HUES6 (cell line): ENCODE measurements around the gene MYL10.

ENCODE experiments used
- H3K27ac ChIP-seq: 2 replicates; pipeline ENCODE4 v1.7.0; 2013; ENCODE audit warnings: low read depth, mild to moderate bottlenecking, low read length, inconsistent platforms
- H3K27me3 ChIP-seq: 2 replicates; pipeline ENCODE4 v1.6.1; 2013; ENCODE audit warnings: low read length; ENCODE audit not compliant: control insufficient read depth, insufficient read depth
- H3K36me3 ChIP-seq: 2 replicates; pipeline ENCODE4 v1.6.1; 2013; ENCODE audit warnings: low read length; ENCODE audit not compliant: control insufficient read depth, insufficient read depth
- H3K4me1 ChIP-seq: 2 replicates; pipeline ENCODE4 v1.6.1; 2013; ENCODE audit warnings: low read length; ENCODE audit not compliant: control insufficient read depth, insufficient read depth
- H3K4me3 ChIP-seq: 2 replicates; pipeline ENCODE4 v1.5.1; 2013; ENCODE audit warnings: low read depth, low read length
- H3K9ac ChIP-seq: one replicate; pipeline ENCODE4 v1.6.1; 2013; ENCODE audit warnings: mild to moderate bottlenecking, low read length
- H3K9me3 ChIP-seq: 2 replicates; pipeline ENCODE4 v1.6.1; 2013; ENCODE audit warnings: low read depth, low read length; ENCODE audit not compliant: control insufficient read depth, insufficient read depth

MYL10 gene

GRCh38 chr7:101668726-101669125 lies 39.6 kb upstream of the MYL10 start:
- H3K27me3 ChIP-seq = no peaks in the 10 kb centered on the region
- H3K9me3 ChIP-seq = peaks cover 8% of the 10 kb centered on the region
- no peak overlapping the region for H3K4me3 ChIP-seq
- no peak overlapping the region for H3K27ac ChIP-seq
- H3K9ac ChIP-seq = no peak overlapping the region
- H3K4me1 ChIP-seq = peaks cover 16% of the 10 kb centered on the region
- H3K36me3 ChIP-seq = no peaks in the 10 kb centered on the region

GRCh38 chr7:101667920-101668319 lies 38.8 kb upstream of the MYL10 start:
- Histone ChIP-seq H3K9me3 (peaks cover 10% of the 10 kb centered on the region), H3K36me3 (no peaks in the 10 kb centered on the region), H3K9ac (no peak overlapping the region), H3K27ac (no peak overlapping the region), H3K4me1 (peaks cover 16% of the 10 kb centered on the region), H3K4me3 (no peak overlapping the region), H3K27me3 (no peaks in the 10 kb centered on the region)

- no peak overlapping the region for H3K27ac ChIP-seq
- no peak overlapping the region for H3K4me3 ChIP-seq
- peaks cover 13% of the 10 kb centered on the region for H3K9me3 ChIP-seq
- no peaks in the 10 kb centered on the region for H3K27me3 ChIP-seq
- no peaks in the 10 kb centered on the region for H3K36me3 ChIP-seq
- H3K9ac ChIP-seq = no peak overlapping the region
- H3K4me1 ChIP-seq = peaks cover 16% of the 10 kb centered on the region
Observed at GRCh38 chr7:101667399-101667798, 38.3 kb upstream of the MYL10 start.

- H3K4me1 ChIP-seq = peaks cover 16% of the 10 kb centered on the region
- H3K9ac ChIP-seq = no peak overlapping the region
- H3K27ac ChIP-seq = no peak overlapping the region
- H3K27me3 ChIP-seq = no peaks in the 10 kb centered on the region
- peaks cover 15% of the 10 kb centered on the region for H3K9me3 ChIP-seq
- H3K4me3 ChIP-seq = no peak overlapping the region
- no peaks in the 10 kb centered on the region for H3K36me3 ChIP-seq
Observed at GRCh38 chr7:101666741-101667140, 37.6 kb upstream of the MYL10 start.

GRCh38 chr7:101666293-101666692 lies 37.2 kb upstream of the MYL10 start:
- no peak overlapping the region for H3K27ac ChIP-seq
- H3K4me3 ChIP-seq = no peak overlapping the region
- no peaks in the 10 kb centered on the region for H3K27me3 ChIP-seq
- H3K36me3 ChIP-seq = no peaks in the 10 kb centered on the region
- H3K9me3 ChIP-seq = peaks cover 15% of the 10 kb centered on the region
- no peak overlapping the region for H3K9ac ChIP-seq
- peaks cover 16% of the 10 kb centered on the region for H3K4me1 ChIP-seq

GRCh38 chr7:101664893-101665471 lies 35.9 kb upstream of the MYL10 start:
- peaks cover 15% of the 10 kb centered on the region for H3K9me3 ChIP-seq
- no peaks in the 10 kb centered on the region for H3K27me3 ChIP-seq
- no peaks in the 10 kb centered on the region for H3K36me3 ChIP-seq
- peaks cover 20% of the 10 kb centered on the region for H3K4me1 ChIP-seq
- no peak overlapping the region for H3K4me3 ChIP-seq
- peak overlapping the region; percentile 51 for H3K27ac ChIP-seq
- peak overlapping the region; percentile 23 for H3K9ac ChIP-seq

- Histone ChIP-seq H3K4me3 (no peak overlapping the region; the same call in 1 of the 2 replicates), H3K9me3 (peaks cover 15% of the 10 kb centered on the region), H3K36me3 (no peaks in the 10 kb centered on the region), H3K9ac (peak overlapping the region; percentile 23), H3K27me3 (no peaks in the 10 kb centered on the region), H3K4me1 (peaks cover 25% of the 10 kb centered on the region), H3K27ac (peak overlapping the region; percentile 51)
Observed at GRCh38 chr7:101664436-101664835, 35.3 kb upstream of the MYL10 start.

- H3K27me3 ChIP-seq = no peaks in the 10 kb centered on the region
Observed at GRCh38 chr7:101663747-101664146, 34.7 kb upstream of the MYL10 start.

GRCh38 chr7:101662447-101662998 lies 33.4 kb upstream of the MYL10 start:
- Histone ChIP-seq H3K4me1 (peaks cover 30% of the 10 kb centered on the region), H3K9me3 (peaks cover 15% of the 10 kb centered on the region), H3K36me3 (no peaks in the 10 kb centered on the region), H3K27me3 (no peaks in the 10 kb centered on the region), H3K9ac (no peak overlapping the region), H3K27ac (no peak overlapping the region), H3K4me3 (no peak overlapping the region)

More at GRCh38 chr7:101663747-101664146, 34.7 kb upstream of the MYL10 start:
- H3K9me3 ChIP-seq = peaks cover 15% of the 10 kb centered on the region
- peaks cover 30% of the 10 kb centered on the region for H3K4me1 ChIP-seq
- H3K4me3 ChIP-seq = no peak overlapping the region
- no peak overlapping the region for H3K9ac ChIP-seq
- no peaks in the 10 kb centered on the region for H3K36me3 ChIP-seq
- no peak overlapping the region for H3K27ac ChIP-seq

GRCh38 chr7:101659706-101660105 lies 30.6 kb upstream of the MYL10 start:
- Histone ChIP-seq H3K27ac (no peak overlapping the region), H3K9me3 (peaks cover 15% of the 10 kb centered on the region), H3K27me3 (no peaks in the 10 kb centered on the region), H3K4me3 (no peak overlapping the region), H3K4me1 (peaks cover 23% of the 10 kb centered on the region), H3K9ac (no peak overlapping the region), H3K36me3 (no peaks in the 10 kb centered on the region)

- Histone ChIP-seq H3K27me3 (no peaks in the 10 kb centered on the region), H3K4me3 (no peak overlapping the region), H3K4me1 (peaks cover 14% of the 10 kb centered on the region), H3K36me3 (no peaks in the 10 kb centered on the region), H3K27ac (no peak overlapping the region), H3K9ac (no peak overlapping the region), H3K9me3 (no peaks in the 10 kb centered on the region)
Observed at GRCh38 chr7:101657171-101657570, 28.1 kb upstream of the MYL10 start.
